H1 (cell line): ENCODE data around the gene SAE1. TPM values are rescaled to one million over a fixed set of nuclear protein-coding genes. Genes with fewer than 3 reads are reported as not detected.
A peak's percentile ranks its signal among the peaks of the same experiment; 100 is the strongest.

Experiments
- CTCF ChIA-PET: fragments of 300-600 bp; sonication (Branson Sonifier 250); formaldehyde crosslinking; loops from one replicate; lab custom pipeline; 2021; ENCODE audit not compliant: partially characterized antibody; lab: Charles Lee
- POLR2A ChIA-PET: fragments of 300-600 bp; sonication (Branson Sonifier 250); formaldehyde crosslinking; loops from one replicate; lab custom pipeline; 2021; ENCODE audit warnings: inconsistent platforms; ENCODE audit not compliant: partially characterized antibody; lab: Charles Lee
- DNase-seq, 2 experiments: peaks; one replicate each; pipeline versions ENCODE4 v3.0.0 to v3.0.0-alpha.2; 2010 to 2022; ENCODE audit warnings: low spot score in 2 of 2, low read depth in 1 of 2, mixed read lengths in 1 of 2
- FAIRE-seq: peaks from 2 replicates; lab custom pipeline; 2011; peaks lifted over from hg19 to GRCh38; lab: Jason Lieb, UNC
- H2AFZ ChIP-seq: 2 replicates; pipeline ENCODE4 v1.8.1; 2012; ENCODE audit warnings: low read length, inconsistent platforms
- H2AK5ac ChIP-seq: 2 replicates; pipeline ENCODE4 v1.6.1; 2013; ENCODE audit warnings: low read depth, low read length
- H2BK120ac ChIP-seq: replicated peaks from 2 replicates; pipeline ENCODE3; 2013; ENCODE audit warnings: low read depth, low read length, inconsistent platforms
- H2BK12ac ChIP-seq: 2 replicates; pipeline ENCODE4 v1.6.1; 2013; ENCODE audit warnings: low read depth, low read length
- H2BK15ac ChIP-seq: 2 replicates; pipeline ENCODE4 v1.6.1; 2013; ENCODE audit warnings: low read length
- H2BK20ac ChIP-seq: 2 replicates; pipeline ENCODE4 v1.6.1; 2013; ENCODE audit warnings: low read length
- H2BK5ac ChIP-seq: 2 replicates; pipeline ENCODE4 v1.6.1; 2013; ENCODE audit warnings: low read depth, low read length
- H3K14ac ChIP-seq: 2 replicates; pipeline ENCODE4 v1.6.1; 2013; ENCODE audit warnings: inconsistent platforms; ENCODE audit not compliant: insufficient read length
- H3K18ac ChIP-seq: 2 replicates; pipeline ENCODE4 v1.6.1; 2013; ENCODE audit warnings: low read length; ENCODE audit errors: extremely low read depth
- H3K23ac ChIP-seq: 2 replicates; pipeline ENCODE4 v1.6.1; 2013; ENCODE audit warnings: inconsistent platforms; ENCODE audit not compliant: insufficient read length
- H3K23me2 ChIP-seq: 2 replicates; pipeline ENCODE4 v1.6.1; 2013; ENCODE audit warnings: low read depth, low read length
- H3K27ac ChIP-seq: 2 replicates; pipeline ENCODE4 v1.6.1; 2011; ENCODE audit warnings: low read depth, low read length, inconsistent platforms
- H3K27me3 ChIP-seq, 4 experiments: replicated peaks in 1 of 4; 1 replicate in 1 of 4; 2 replicates in 3 of 4; pipeline versions ENCODE4 v1.6.1 to v1.8.1; 2011 to 2013; ENCODE audit warnings: low read length in 3 of 4, mild to moderate bottlenecking in 3 of 4, inconsistent platforms in 2 of 4, mixed read lengths in 2 of 4, moderate library complexity in 1 of 4; ENCODE audit not compliant: control insufficient read depth in 3 of 4, insufficient read depth in 3 of 4; ENCODE audit errors: extremely low read depth in 1 of 4
- H3K36me3 ChIP-seq, 4 experiments: 2 replicates each; pipeline versions ENCODE4 v1.6.1 to v1.8.1; 2011 to 2013; ENCODE audit warnings: mild to moderate bottlenecking in 4 of 4, low read length in 3 of 4, moderate library complexity in 2 of 4, control low read depth in 1 of 4, inconsistent platforms in 1 of 4; ENCODE audit not compliant: insufficient read depth in 4 of 4, control insufficient read depth in 2 of 4
- H3K4ac ChIP-seq: replicated peaks from 2 replicates; pipeline ENCODE3; 2013; ENCODE audit warnings: low read length, low read depth, mixed read lengths, inconsistent platforms; ENCODE audit not compliant: insufficient read length
- H3K4me1 ChIP-seq, 4 experiments: replicated peaks in 1 of 4; 1 replicate in 1 of 4; 2 replicates in 3 of 4; pipeline versions ENCODE4 v1.6.1 to v1.8.1; 2011 to 2013; ENCODE audit warnings: low read length in 3 of 4, inconsistent platforms in 2 of 4, mixed read lengths in 1 of 4; ENCODE audit not compliant: insufficient read depth in 4 of 4, control insufficient read depth in 3 of 4
- H3K4me2 ChIP-seq, 2 experiments: 2 replicates each; pipeline versions ENCODE4 v1.6.1 to v1.8.1; 2011 to 2013; ENCODE audit warnings: low read depth in 2 of 2, low read length in 2 of 2, control low read depth in 1 of 2, inconsistent platforms in 1 of 2, mild to moderate bottlenecking in 1 of 2; ENCODE audit not compliant: insufficient read depth in 1 of 2
- H3K4me3 ChIP-seq, 4 experiments: fragments of 200-600, 300-600 bp in 1 of 4; sonication (generic), shearing (Covaris generic), sonication (Bioruptor Twin) in 1 of 4; 2 replicates each; pipeline versions ENCODE4 v1.5.1 to v1.8.1; 2011 to 2016; ENCODE audit warnings: low read length in 4 of 4, low read depth in 3 of 4, control low read depth in 2 of 4, inconsistent platforms in 2 of 4, mild to moderate bottlenecking in 2 of 4, mixed read lengths in 1 of 4, moderate library complexity in 1 of 4; ENCODE audit not compliant: insufficient read depth in 2 of 4; ENCODE audit errors: extremely low read depth in 1 of 4
- H3K56ac ChIP-seq: replicated peaks from 2 replicates; pipeline ENCODE3; 2013; ENCODE audit warnings: low read depth, mild to moderate bottlenecking, mixed read lengths, low read length, inconsistent platforms; ENCODE audit not compliant: insufficient read length
- H3K79me1 ChIP-seq: 2 replicates; pipeline ENCODE4 v1.6.1; 2013; ENCODE audit warnings: low read depth, low read length, control low read depth
- H3K79me2 ChIP-seq, 2 experiments: 2 replicates each; pipeline versions ENCODE4 v1.6.1 to v1.8.1; 2012 to 2013; ENCODE audit warnings: low read length in 2 of 2, mild to moderate bottlenecking in 2 of 2, inconsistent platforms in 1 of 2; ENCODE audit not compliant: insufficient read depth in 2 of 2, control insufficient read depth in 1 of 2
- H3K9ac ChIP-seq, 4 experiments: replicated peaks in 1 of 4; 1 replicate in 1 of 4; 2 replicates in 3 of 4; pipeline versions ENCODE4 v1.6.1 to v1.8.1; 2011 to 2013; ENCODE audit warnings: low read depth in 3 of 4, low read length in 3 of 4, control low read depth in 2 of 4, mild to moderate bottlenecking in 2 of 4, moderate library complexity in 2 of 4, inconsistent platforms in 1 of 4; ENCODE audit errors: extremely low read depth in 1 of 4
- H3K9me3 ChIP-seq, 2 experiments: 2 replicates each; pipeline versions ENCODE4 v1.6.1 to v1.8.1; 2012 to 2013; ENCODE audit warnings: mild to moderate bottlenecking in 2 of 2, moderate library complexity in 2 of 2, control low read depth in 1 of 2, inconsistent platforms in 1 of 2, low read depth in 1 of 2, low read length in 1 of 2, mixed read lengths in 1 of 2; ENCODE audit not compliant: insufficient read depth in 2 of 2
- H4K20me1 ChIP-seq, 2 experiments: replicated peaks in 1 of 2; 2 replicates each; pipeline versions ENCODE3 to v1.8.1; 2011 to 2013; ENCODE audit warnings: inconsistent platforms in 2 of 2, low read length in 2 of 2, mild to moderate bottlenecking in 1 of 2; ENCODE audit not compliant: insufficient read depth in 2 of 2, control insufficient read depth in 1 of 2
- H4K5ac ChIP-seq: 2 replicates; pipeline ENCODE4 v1.6.1; 2013; ENCODE audit warnings: low read length, low read depth, mixed read lengths, inconsistent platforms; ENCODE audit not compliant: insufficient read length
- H4K8ac ChIP-seq: 2 replicates; pipeline ENCODE4 v1.8.0; 2013; ENCODE audit warnings: mild to moderate bottlenecking, moderate library complexity, low read length, inconsistent platforms; ENCODE audit not compliant: insufficient read depth; ENCODE audit errors: extremely low read depth
- H4K91ac ChIP-seq: replicated peaks from 2 replicates; pipeline ENCODE3; 2013; ENCODE audit warnings: low read length, mixed read lengths, inconsistent platforms; ENCODE audit not compliant: insufficient read length
- ASH2L ChIP-seq: fragments of 200-600, 300-600 bp; sonication (generic); IDR thresholded peaks from one replicate; pipeline ENCODE4 v1.7.1; 2017; ENCODE audit warnings: low read length
- EP300 ChIP-seq, 2 experiments: IDR thresholded peaks; 1 replicate in 1 of 2; 2 replicates in 1 of 2; pipeline ENCODE4 v1.6.1; 2011 to 2012; ENCODE audit warnings: low read depth in 2 of 2, low read length in 2 of 2, mild to moderate bottlenecking in 2 of 2, borderline replicate concordance in 1 of 2, inconsistent platforms in 1 of 2, moderate library complexity in 1 of 2
- JUN ChIP-seq: IDR thresholded peaks from 2 replicates; pipeline ENCODE4 v1.6.1; 2011; ENCODE audit warnings: low read depth, mild to moderate bottlenecking, improper control_type of control experiment, low read length
- JUND ChIP-seq: IDR thresholded peaks from 2 replicates; pipeline ENCODE4 v1.6.1; 2011; ENCODE audit warnings: mild to moderate bottlenecking, improper control_type of control experiment, low read length
- RBBP5 ChIP-seq: IDR thresholded peaks from 2 replicates; pipeline ENCODE4 v1.7.1; 2012; ENCODE audit warnings: low read depth, mild to moderate bottlenecking, inconsistent platforms, low read length, moderate library complexity, borderline replicate concordance
- RFX5 ChIP-seq: IDR thresholded peaks from 2 replicates; pipeline ENCODE4 v1.6.1; 2011; ENCODE audit warnings: low read depth, low read length, improper control_type of control experiment, borderline replicate concordance
- SIX5 ChIP-seq: IDR thresholded peaks from 2 replicates; pipeline ENCODE4 v1.6.1; 2011; ENCODE audit warnings: mild to moderate bottlenecking, low read depth, low read length
- TAF7 ChIP-seq: optimal IDR thresholded peaks from 2 replicates; pipeline ENCODE3; 2011; ENCODE audit warnings: low read depth, mild to moderate bottlenecking, inconsistent platforms, low read length, moderate library complexity, borderline replicate concordance
- WGBS, 2 experiments: shearing (Covaris generic) in 1 of 2; methylation state at CpG; one replicate each; pipeline versions ENCODE4 v1.1.6 to v1.1.7; 2013 to 2015; ENCODE audit warnings: low lambda C conversion rate in 2 of 2, mixed read lengths in 2 of 2, inconsistent platforms in 1 of 2, low coverage in 1 of 2, missing lambda C conversion rate in 1 of 2; ENCODE audit not compliant: insufficient replicate concordance in 2 of 2, insufficient coverage in 1 of 2, insufficient read length in 1 of 2; ENCODE audit errors: extremely low coverage in 1 of 2, missing lambda C conversion rate in 1 of 2; 5-methylcytosine and 5-hydroxymethylcytosine counted together
- polyA plus RNA-seq, 7 experiments: library from polyadenylated mRNA; depleted of rRNA in 3 of 7; stranded (reverse) in 5 of 7; unstranded in 2 of 7; fragments of >200 nt in 5 of 7; fragments of 200-250 nt in 2 of 7; gene quantifications; 1 replicate in 5 of 7; 2 replicates in 1 of 7; 4 replicates in 1 of 7; pipeline versions ENCODE4 v1.2.1 to v1.2.3, GENCODE V29; 2011 to 2013; ENCODE audit warnings: missing spikeins in 2 of 7, mixed read lengths in 2 of 7
- total RNA-seq: library from RNA; stranded (reverse); fragmentation: NEBNext Ultra II Directional; extraction: Animal tissue kit (Norgen Biotek cat#: 25700); gene quantifications from 2 replicates; pipeline ENCODE4 v1.2.1, GENCODE V29; 2021

The SAE1 gene
- total and polyA plus RNA-seq, 2 of the 8 experiments (the other 6 are each of a cell fraction or from before 2014, with no cell fraction given) = 213 to 268 TPM

DNA sequence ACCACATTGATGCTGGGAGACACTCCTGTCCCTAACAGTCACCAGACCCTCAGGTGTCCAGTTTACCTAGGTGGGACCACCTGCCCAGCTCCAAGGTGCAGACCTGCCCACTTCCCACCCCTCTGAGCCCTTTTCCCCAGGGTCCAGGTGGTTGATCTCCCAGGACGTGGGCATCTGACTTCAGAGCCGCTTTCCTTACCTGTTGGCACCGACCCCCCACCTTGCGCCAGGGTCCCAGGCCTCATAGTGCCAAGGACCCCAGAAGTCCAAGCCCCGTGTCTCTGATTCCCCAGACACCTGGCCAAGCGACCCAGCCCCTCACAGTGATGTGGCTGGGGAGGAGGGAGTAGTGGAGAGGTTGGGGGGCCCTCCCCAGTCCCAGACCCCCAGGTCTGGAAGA, 109.9 kb downstream of the SAE1 start:
- Histone ChIP-seq H3K27me3 (peaks cover 0 to 30% (median 27%) of the 10 kb centered on the region in 4 experiments; a peak in 6 of 7 replicates), H3K18ac (peak overlapping the region; percentile 87), H3K56ac (no peak overlapping the region), H3K4me1 (peaks cover 8 to 25% (median 20%) of the 10 kb centered on the region in 4 experiments), H4K20me1 (peaks cover 4 to 18% of the 10 kb centered on the region in 2 experiments), H3K9me3 (peaks cover 0 to 5% of the 10 kb centered on the region in 2 experiments; a peak in 2 of 4 replicates), H3K4me2 (peak overlapping the region; percentile 64 to 91), H2BK20ac (no peak overlapping the region), H4K5ac (no peak overlapping the region), H4K91ac (no peak overlapping the region), H4K8ac (no peak overlapping the region; the same call in 1 of the 2 replicates), H3K79me1 (peaks cover 3% of the 10 kb centered on the region; the same call in 1 of the 2 replicates), H2BK120ac (peak overlapping the region; percentile 23), H2BK12ac (peak overlapping the region; percentile 60; the same call in 1 of the 2 replicates), H2AK5ac (peak overlapping the region; percentile 70; the same call in 1 of the 2 replicates), H3K4ac (peak overlapping the region; percentile 70), H3K9ac (peak overlapping the region in 1 of 4 experiments; percentile 13; a peak in 1 of 7 replicates), H2BK5ac (no peak overlapping the region), H3K23me2 (peaks cover 21% of the 10 kb centered on the region), H2AFZ (no peak overlapping the region), H3K14ac (no peak overlapping the region), H3K4me3 (peak overlapping the region in 1 of 4 experiments; percentile 31; a peak in 2 of 8 replicates), H3K79me2 (no peaks in the 10 kb centered on the region; a peak in 1 of 4 replicates), H3K27ac (no peak overlapping the region), H3K23ac (no peak overlapping the region), H3K36me3 (no peaks in the 10 kb centered on the region), H2BK15ac (peak overlapping the region; percentile 72; the same call in 1 of the 2 replicates)
- DNase-seq (no peak), FAIRE-seq (no peak)
- POLR2A ChIA-PET = interaction anchor here (0.6 to 5.0 kb wide), 6 partner anchors 14 to 127 kb away, joined by 3 to 66 read pairs (median 4); partner anchors contain the start of genes CCDC9 and ZC3H4
- CTCF ChIA-PET = interaction anchor here (1.2 to 1.6 kb wide), 2 partner anchors 13 to 29 kb away, joined by 3 to 7 read pairs; no protein-coding TSS in a partner anchor
- 60% methylated on average over 6 of the region's 6 CpGs; no CpG with 5 or more reads in 1 of the 2 experiments for WGBS, 2 experiments
- no peak for TF ChIP-seq JUND
- no peak for TF ChIP-seq RBBP5
- no peak for TF ChIP-seq EP300 (IDR thresholded peaks at IDR 0.05; ENCODE audit: borderline replicate concordance in 1 of 2, low read depth in 2 of 2, low read length in 2 of 2)
- no peak for TF ChIP-seq JUN
- TF ChIP-seq ASH2L = no peak
- no peak for TF ChIP-seq SIX5
- no peak for TF ChIP-seq RFX5
- no peak for TF ChIP-seq TAF7
